Mammary epithelial cell (primary cell): ENCODE data around the gene IL21.

Experiments used
- EZH2 ChIP-seq: IDR thresholded peaks from 2 replicates; pipeline ENCODE4 v1.6.1; 2012; ENCODE audit warnings: low read length, inconsistent platforms, borderline replicate concordance
- TF ChIP-seq, protein P1 (sequence below), 2 donors: IDR thresholded peaks in 1 of 2; conservative IDR thresholded peaks in 1 of 2; 2 replicates each; pipeline ENCODE4 v1.5.1; 2011 to 2012; ENCODE audit warnings: inconsistent platforms in 2 of 2, low read length in 2 of 2, mild to moderate bottlenecking in 2 of 2, control low read depth in 1 of 2, low read depth in 1 of 2; ENCODE audit not compliant: insufficient read depth in 1 of 2; ENCODE audit errors: extremely low read depth in 1 of 2

DNA sequence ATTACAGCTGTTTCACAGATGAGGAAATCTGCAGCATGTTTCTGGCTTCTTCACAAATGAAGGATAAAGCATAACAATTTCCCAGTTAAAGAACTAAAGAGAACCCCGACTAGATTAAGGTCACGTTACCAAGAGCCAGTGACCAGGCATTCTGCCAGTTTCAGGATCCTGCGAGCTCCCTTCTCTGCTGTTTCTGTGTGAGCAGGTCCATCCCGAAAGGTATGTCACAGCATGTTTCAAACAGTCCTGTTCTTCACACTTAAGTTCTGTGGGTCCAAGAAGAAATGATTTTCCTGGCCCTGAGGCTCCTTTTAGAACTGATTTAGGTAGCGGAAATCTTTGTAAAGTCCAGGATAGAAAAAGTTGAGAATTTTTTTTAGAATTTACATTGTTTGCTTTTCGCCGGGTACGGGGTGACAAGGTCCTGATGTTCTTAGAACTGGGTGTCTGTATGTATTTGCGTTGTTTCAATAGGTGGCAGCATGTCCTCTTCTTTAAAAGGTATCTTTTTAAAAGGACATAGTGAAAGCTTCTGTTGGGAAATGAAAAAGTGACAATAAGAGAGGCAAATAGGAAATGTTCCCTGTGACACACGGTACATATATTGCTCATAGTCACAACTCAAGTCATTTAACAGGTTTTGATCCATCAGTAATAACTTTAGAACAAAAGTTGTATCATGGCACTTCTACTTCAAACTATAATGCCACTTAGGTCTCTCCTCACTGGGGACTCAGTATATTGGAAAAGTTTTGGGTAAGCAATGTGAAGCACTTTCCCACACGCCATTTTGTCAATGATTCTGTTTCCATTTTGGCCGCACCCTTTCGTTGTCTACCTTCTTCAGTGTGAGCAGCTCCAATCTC is 18.4 kb downstream of the IL21 start:
- TF ChIP-seq, protein P1, sequence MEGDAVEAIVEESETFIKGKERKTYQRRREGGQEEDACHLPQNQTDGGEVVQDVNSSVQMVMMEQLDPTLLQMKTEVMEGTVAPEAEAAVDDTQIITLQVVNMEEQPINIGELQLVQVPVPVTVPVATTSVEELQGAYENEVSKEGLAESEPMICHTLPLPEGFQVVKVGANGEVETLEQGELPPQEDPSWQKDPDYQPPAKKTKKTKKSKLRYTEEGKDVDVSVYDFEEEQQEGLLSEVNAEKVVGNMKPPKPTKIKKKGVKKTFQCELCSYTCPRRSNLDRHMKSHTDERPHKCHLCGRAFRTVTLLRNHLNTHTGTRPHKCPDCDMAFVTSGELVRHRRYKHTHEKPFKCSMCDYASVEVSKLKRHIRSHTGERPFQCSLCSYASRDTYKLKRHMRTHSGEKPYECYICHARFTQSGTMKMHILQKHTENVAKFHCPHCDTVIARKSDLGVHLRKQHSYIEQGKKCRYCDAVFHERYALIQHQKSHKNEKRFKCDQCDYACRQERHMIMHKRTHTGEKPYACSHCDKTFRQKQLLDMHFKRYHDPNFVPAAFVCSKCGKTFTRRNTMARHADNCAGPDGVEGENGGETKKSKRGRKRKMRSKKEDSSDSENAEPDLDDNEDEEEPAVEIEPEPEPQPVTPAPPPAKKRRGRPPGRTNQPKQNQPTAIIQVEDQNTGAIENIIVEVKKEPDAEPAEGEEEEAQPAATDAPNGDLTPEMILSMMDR (conservative IDR thresholded peaks at IDR 0.05 in 1 of 2, IDR thresholded peaks at IDR 0.05 in 1 of 2; ENCODE audit: extremely low read depth in 1 of 2, insufficient read depth in 1 of 2, low read depth in 1 of 2, low read length in 2 of 2), result peak; percentile 42 to 61
- TF ChIP-seq EZH2, result no peak
